ENCODE measurements around the gene GNB5.

The GNB5 gene

DNA sequence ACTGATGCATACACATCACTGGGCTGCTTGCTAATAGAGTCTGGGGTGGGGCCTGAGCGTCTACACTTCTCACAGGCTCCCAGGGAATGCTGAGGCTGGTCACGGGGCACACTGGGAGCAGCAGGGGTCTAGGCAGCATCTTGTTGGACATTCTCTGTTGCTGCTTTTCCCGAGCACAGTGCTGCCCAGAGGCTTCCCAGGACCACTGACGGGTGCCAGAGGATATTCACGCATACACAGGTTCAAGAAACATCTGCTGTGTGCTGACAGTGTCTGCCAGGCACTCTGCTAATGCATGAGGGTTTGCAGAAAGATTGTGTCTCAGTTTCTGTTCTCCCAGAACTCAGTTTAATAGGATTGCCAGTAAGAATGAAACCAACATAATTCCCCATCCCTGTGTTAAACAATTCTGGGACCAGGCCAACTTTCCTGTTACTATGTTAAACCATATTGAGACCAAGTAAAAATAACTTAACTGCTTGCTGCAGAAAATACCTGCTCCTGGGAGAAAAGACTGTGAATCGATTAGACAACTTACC, 54.7 kb downstream of the GNB5 start:
- H3K4me3 ChIP-seq (replicated peaks; ENCODE audit: low read depth, low read length): no peak overlapping the region
- TF ChIP-seq, protein P1, sequence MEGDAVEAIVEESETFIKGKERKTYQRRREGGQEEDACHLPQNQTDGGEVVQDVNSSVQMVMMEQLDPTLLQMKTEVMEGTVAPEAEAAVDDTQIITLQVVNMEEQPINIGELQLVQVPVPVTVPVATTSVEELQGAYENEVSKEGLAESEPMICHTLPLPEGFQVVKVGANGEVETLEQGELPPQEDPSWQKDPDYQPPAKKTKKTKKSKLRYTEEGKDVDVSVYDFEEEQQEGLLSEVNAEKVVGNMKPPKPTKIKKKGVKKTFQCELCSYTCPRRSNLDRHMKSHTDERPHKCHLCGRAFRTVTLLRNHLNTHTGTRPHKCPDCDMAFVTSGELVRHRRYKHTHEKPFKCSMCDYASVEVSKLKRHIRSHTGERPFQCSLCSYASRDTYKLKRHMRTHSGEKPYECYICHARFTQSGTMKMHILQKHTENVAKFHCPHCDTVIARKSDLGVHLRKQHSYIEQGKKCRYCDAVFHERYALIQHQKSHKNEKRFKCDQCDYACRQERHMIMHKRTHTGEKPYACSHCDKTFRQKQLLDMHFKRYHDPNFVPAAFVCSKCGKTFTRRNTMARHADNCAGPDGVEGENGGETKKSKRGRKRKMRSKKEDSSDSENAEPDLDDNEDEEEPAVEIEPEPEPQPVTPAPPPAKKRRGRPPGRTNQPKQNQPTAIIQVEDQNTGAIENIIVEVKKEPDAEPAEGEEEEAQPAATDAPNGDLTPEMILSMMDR (IDR thresholded peaks at IDR 0.05; ENCODE audit: low read depth, low read length, missing control alignments): no peak
- DNase-seq (ENCODE audit: extremely low read depth, low read depth): no peak

DNA sequence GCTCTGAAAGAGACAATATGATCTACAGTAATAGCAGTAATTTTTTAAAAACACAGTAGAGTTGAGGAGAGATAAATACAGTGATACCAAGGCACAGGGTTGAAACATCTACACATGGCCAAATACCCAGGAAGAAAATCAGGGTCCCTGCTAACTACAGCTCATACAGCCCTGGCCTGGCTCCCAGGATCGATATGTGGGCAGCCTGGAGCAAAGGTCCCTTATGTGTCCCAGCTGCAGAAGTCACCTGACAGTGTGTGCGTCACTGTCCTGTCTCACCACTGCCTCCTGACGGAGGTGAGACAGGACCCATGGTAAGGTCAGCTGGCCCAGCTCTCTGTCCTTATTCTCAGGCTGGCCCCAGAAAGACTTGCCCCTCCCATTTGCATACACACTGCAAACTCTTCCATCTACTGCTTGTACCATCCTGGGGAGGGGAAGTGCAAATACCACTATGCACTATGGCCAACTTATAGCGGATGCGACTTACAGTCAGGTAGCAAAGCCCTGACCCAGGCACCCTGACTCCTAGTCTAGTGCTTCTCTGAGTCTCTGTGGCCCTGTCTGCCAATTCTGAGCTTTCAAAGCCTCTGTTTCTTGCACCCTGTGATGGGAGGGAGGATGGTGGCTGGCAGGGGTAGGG, 56.6 kb downstream of the GNB5 start:
- no peak for DNase-seq (ENCODE audit: extremely low read depth, low read depth)
- no peak overlapping the region for H3K4me3 ChIP-seq (replicated peaks; ENCODE audit: low read depth, low read length)
- TF ChIP-seq, protein P1 (IDR thresholded peaks at IDR 0.05; ENCODE audit: low read depth, low read length, missing control alignments): no peak

DNA sequence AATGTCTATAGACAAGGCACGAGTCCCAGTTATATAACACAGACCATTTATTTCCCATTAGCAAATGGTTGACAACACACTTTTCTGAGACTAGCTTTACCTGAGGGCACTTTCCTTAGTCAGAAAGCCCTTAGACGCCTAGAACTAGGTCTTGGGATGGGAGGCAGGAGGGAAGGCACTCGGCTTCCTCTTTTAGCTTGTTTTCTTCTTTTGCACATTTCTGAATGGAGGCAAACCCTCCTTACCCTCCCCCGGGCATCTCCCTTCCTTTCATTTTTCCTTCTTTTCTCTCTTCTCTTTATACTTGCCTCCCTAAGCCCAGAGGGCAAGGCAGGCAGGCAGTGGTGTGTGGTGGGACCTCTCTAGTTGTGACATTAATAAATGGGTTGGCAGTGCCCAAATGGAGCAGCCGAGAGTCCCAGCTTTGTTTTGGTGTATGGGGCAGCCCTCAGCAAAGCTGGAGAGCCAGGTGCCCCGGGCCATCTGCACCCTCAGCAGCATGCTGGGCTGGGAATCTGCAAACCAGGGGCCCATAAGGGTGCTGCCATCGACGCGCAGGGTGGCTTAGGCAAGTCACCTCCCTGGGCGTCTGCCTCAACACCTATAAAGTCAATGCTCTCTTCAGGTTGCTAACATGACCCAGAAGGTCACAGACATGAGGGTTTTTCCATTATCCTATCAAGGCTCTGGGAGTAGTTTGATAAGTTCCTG, 57.5 kb downstream of the GNB5 start:
- TF ChIP-seq, protein P1 (IDR thresholded peaks at IDR 0.05; ENCODE audit: low read depth, low read length, missing control alignments): no peak
- H3K4me3 ChIP-seq (replicated peaks; ENCODE audit: low read depth, low read length): no peak overlapping the region
- DNase-seq (ENCODE audit: extremely low read depth, low read depth): no peak

DNA sequence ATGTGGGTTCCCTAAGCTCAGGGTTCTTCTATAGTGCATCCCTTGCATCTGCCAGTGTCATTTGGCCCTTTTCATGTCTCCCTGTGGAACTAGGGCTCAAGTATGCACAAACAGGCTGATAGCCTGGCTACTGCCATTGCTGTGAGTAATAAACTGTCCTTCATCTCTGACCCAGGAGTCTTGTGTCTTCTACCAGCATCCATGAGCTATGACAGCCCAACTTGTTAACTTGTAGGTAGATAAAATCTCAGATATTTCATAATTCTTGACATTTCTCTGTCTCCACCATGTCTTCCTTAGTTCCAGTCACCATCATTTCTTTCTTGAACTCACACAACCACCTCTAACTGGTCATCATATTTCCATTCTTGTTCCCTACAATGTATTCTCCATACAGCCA, 59.1 kb downstream of the GNB5 start:
- DNase-seq (ENCODE audit: extremely low read depth, low read depth): no peak
- TF ChIP-seq, protein P1 (IDR thresholded peaks at IDR 0.05; ENCODE audit: low read depth, low read length, missing control alignments): no peak
- no peak overlapping the region for H3K4me3 ChIP-seq (replicated peaks; ENCODE audit: low read depth, low read length)

DNA sequence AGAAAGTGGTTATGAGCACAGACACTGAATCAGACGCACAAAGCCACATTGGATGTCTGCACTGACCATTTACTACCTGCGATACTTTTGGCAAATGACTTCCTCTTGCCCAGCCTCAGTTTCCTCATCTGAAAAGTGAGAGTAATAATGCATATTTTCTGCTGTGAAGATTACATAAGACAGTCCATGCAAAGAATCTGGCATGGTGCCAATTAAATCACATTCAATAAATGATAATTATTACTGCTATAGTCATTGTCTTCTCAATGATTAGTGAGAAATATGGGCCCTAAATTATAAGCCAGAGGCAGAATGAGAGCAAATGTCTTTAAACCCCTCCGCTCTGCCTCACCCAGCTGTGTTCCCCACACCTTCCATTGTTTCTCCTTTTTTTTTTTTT, 62.6 kb downstream of the GNB5 start:
- no peak for DNase-seq (ENCODE audit: extremely low read depth, low read depth)
- no peak overlapping the region for H3K4me3 ChIP-seq (replicated peaks; ENCODE audit: low read depth, low read length)
- TF ChIP-seq, protein P1 (IDR thresholded peaks at IDR 0.05; ENCODE audit: low read depth, low read length, missing control alignments): no peak

DNA sequence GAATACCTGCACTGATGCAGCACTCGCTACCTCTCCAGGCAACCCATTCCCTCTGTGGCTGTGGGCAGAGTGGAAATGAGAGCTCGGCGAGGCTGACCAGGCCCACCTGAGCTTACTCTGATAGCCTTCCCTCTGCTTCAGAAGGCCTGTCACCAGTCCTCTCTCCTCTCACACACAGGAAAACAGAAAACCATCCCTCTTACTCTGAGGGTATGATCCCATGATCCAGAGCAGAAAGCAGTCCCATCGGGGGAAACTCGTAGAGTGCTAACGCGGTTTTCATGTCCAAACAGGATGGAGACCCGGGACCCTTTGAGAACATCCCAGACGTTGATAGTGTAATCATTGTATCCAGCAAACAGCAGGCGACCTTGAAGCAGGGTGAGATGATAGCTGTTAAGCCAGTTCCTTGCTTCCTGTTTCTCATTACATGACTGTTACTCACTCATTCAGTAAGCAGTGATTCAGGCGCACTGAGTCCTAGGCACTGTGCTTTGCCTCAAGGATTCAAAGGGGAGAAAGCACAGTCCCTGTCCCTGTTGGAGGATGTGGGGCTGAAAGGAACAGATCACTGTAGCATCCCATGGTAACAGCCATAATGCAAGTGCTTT, 66.8 kb downstream of the GNB5 start:
- DNase-seq (ENCODE audit: extremely low read depth, low read depth): no peak
- no peak overlapping the region for H3K4me3 ChIP-seq (replicated peaks; ENCODE audit: low read depth, low read length)
- TF ChIP-seq, protein P1 (IDR thresholded peaks at IDR 0.05; ENCODE audit: low read depth, low read length, missing control alignments): no peak
